Effector CD4-positive, alpha-beta T cell (primary cell): ENCODE data around the gene TGM2.

Source experiments
- DNase-seq: peaks from one replicate; pipeline ENCODE4 v3.0.0-alpha.2; 2020

TGM2 gene

GRCh38 chr20:38143646-38144554 lies 21.2 kb downstream of the TGM2 start:
- no peak for DNase-seq

- no peak for DNase-seq
Measured at GRCh38 chr20:38143238-38143645, 21.8 kb downstream of the TGM2 start.

- no peak for DNase-seq
Measured at GRCh38 chr20:38141889-38142494, 23.1 kb downstream of the TGM2 start.

- no peak for DNase-seq
Measured at GRCh38 chr20:38141204-38141888, 23.7 kb downstream of the TGM2 start.

- no peak for DNase-seq
Measured at GRCh38 chr20:38139977-38140753, 24.9 kb downstream of the TGM2 start.

- no peak for DNase-seq
Measured at GRCh38 chr20:38139156-38139912, 25.7 kb downstream of the TGM2 start.

- no peak for DNase-seq
Measured at GRCh38 chr20:38138086-38138778, 26.8 kb downstream of the TGM2 start.

- no peak for DNase-seq
Measured at GRCh38 chr20:38137441-38138037, 27.5 kb downstream of the TGM2 start.

- no peak for DNase-seq
Measured at GRCh38 chr20:38136421-38137245, 28.4 kb downstream of the TGM2 start.

- no peak for DNase-seq
Measured at GRCh38 chr20:38135651-38136420, 29.2 kb downstream of the TGM2 start.

- DNase-seq: no peak
Measured at GRCh38 chr20:38135271-38135650, 29.8 kb downstream of the TGM2 start.

- DNase-seq: no peak
Measured at GRCh38 chr20:38134427-38135270, 30.4 kb downstream of the TGM2 start.

GRCh38 chr20:38133680-38134426 lies 31.2 kb downstream of the TGM2 start:
- DNase-seq: no peak

GRCh38 chr20:38132910-38133501 lies 32.1 kb downstream of the TGM2 start:
- DNase-seq: no peak

GRCh38 chr20:38132156-38132909 lies 32.7 kb downstream of the TGM2 start:
- DNase-seq: no peak

- DNase-seq: no peak
Measured at GRCh38 chr20:38131588-38132121, 33.4 kb downstream of the TGM2 start.
